Activated naive CD8-positive, alpha-beta T cell treated with anti-CD3 and anti-CD28 coated beads for 36 hours (primary cell): Measurements from ENCODE around the gene ZNF282. TPM values are rescaled to one million over a fixed set of nuclear protein-coding genes. Genes with fewer than 3 reads are reported as not detected.
A peak's percentile ranks its signal among the peaks of the same experiment; 100 is the strongest.
"Not testable (repeated sequence)": the region's sequence is repeated elsewhere in the genome, so short reads cannot be mapped to it uniquely, and the experiment has no call there.

Experiments
- DNase-seq: peaks from one replicate; pipeline ENCODE4 v3.0.0; 2021
- H3K27ac Mint-ChIP-seq: one replicate; pipeline ENCODE4 v1.8.0; 2022; ENCODE audit warnings: mild to moderate bottlenecking, moderate library complexity, mixed read lengths
- H3K27me3 Mint-ChIP-seq: one replicate; pipeline ENCODE4 v1.8.0; 2022; ENCODE audit warnings: mild to moderate bottlenecking, mixed read lengths
- H3K36me3 Mint-ChIP-seq: one replicate; pipeline ENCODE4 v1.8.0; 2021; ENCODE audit warnings: mild to moderate bottlenecking, mixed read lengths
- H3K4me1 Mint-ChIP-seq: one replicate; pipeline ENCODE4 v1.8.0; 2021; ENCODE audit warnings: mixed read lengths
- H3K4me3 Mint-ChIP-seq: one replicate; pipeline ENCODE4 v1.8.0; 2022; ENCODE audit warnings: mild to moderate bottlenecking, moderate library complexity, mixed read lengths
- H3K9me3 Mint-ChIP-seq: one replicate; pipeline ENCODE4 v1.8.0; 2022; ENCODE audit warnings: mixed read lengths
- total RNA-seq, 2 experiments: library from RNA; stranded (reverse); gene quantifications; one replicate each; pipeline ENCODE4 v1.2.3, GENCODE V29; 2021

Gene ZNF282
- total RNA-seq, 2 experiments from 2014 or later: 30.7 to 30.8 TPM

DNA sequence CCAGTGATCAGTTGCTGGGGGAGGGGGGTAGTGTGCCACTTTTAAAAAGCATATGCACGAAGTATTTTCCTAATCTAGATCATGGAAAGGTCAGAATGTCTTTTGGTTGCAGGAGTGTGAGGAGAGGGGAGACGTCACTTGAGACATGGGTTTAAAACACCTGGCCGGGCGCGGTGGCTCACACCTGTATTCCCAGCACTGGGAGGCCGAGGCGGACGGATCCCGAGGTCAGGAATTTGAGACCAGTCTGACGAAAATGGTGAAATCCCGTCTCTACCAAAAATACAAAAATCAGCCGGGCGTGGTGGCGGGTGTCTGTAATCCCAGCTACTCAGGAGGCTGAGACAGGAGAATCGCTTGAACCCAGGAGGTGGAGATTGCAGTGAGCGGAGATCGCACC is 31.0 kb downstream of the ZNF282 start:
- DNase-seq, H3K27me3 Mint-ChIP-seq: not testable (repeated sequence)

DNA sequence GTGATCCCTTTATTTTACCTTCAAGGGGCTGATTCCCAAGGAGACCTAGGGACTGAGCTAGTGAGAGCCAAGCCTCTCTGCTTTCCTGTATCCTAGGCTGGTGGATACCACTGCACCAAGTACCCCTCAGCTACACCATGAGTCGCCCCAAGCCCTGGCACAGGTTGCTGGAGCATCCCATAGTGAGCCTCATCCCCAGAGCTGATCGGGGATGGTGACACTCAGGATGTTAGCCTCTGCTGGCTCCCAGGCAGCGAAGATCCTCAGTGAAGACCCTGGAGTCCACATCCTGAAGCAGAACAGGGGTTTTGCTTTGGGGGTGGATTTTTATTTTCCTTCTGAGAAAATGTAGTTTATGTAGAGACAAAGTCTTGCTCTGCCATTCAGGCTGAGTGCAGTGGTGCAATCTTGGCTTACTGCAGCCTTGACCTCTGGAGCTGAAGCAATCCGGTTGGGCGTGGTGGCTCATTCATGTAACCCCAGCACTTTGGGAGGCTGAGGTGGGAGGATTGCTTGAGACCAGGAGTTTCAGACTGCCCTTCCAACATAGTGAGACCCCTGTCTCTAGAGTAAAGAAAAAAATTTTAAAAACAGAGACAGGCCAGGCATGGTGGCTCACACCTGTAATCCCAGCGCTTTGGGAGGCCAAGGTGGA is 31.6 kb downstream of the ZNF282 start:
- H3K4me3 Mint-ChIP-seq: no peak overlapping the region
- peaks cover 4% of the 10 kb centered on the region for H3K27me3 Mint-ChIP-seq
- H3K4me1 Mint-ChIP-seq: no peaks in the 10 kb centered on the region
- H3K27ac Mint-ChIP-seq: no peak overlapping the region
- H3K36me3 Mint-ChIP-seq: peaks cover 22% of the 10 kb centered on the region
- no peaks in the 10 kb centered on the region for H3K9me3 Mint-ChIP-seq
- DNase-seq: no peak

More for the DNA sequence above, 31.0 kb downstream of the ZNF282 start:
- H3K4me3 Mint-ChIP-seq, H3K4me1 Mint-ChIP-seq, H3K9me3 Mint-ChIP-seq, H3K27ac Mint-ChIP-seq: not testable (repeated sequence)
- peaks cover 27% of the 10 kb centered on the region for H3K36me3 Mint-ChIP-seq

DNA sequence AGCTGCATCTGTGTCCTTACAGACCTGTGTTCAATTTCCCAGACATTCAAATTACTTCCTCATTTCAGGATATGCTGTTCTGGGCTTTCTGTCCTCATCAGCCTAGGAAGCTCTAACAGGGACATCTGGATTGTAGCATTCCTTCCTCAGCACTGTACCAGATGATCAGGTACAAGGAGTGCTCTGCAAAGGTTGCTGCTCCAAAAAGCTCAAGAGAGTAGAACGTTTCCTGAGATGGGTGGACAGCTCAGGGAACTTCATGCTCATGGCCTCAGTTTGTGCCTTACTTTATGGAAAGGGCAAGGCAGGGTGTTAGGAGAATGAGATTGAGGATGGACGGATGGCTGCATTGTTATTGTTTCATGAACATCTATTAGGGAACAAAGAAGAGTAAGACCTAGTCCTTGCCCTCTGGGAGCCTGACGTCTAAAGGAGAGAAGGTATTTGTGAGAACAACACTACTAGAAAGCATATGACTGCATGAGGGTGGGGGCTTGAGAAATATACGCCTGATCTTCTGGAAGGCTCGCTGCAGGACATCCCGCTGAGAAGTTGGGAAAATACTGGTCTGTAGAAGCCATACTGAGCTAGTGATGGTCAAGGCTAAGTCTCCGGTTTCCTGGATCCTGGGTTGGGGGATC is 33.6 kb downstream of the ZNF282 start:
- H3K36me3 Mint-ChIP-seq: peaks cover 11% of the 10 kb centered on the region

DNA sequence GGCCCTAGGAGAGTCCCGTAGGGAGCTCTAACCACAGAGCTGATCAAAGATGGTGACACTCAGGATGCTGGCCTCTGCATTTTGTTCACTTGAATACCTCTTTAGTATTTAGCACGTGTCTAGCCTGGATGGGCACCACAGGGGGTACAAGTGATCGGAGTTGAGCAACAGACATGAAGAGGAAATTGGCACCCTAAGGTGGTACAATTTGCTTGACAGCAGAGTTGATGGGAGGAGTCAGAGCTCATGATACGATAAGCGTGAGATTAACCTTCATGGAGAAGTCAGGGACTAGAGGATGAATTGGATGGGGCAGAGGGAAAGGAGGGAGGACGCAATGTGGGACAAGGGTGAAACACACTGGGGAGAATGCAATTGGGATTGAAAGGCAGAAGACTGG is 34.2 kb downstream of the ZNF282 start:
- H3K9me3 Mint-ChIP-seq: no peaks in the 10 kb centered on the region
- H3K4me1 Mint-ChIP-seq: no peaks in the 10 kb centered on the region
- no peak overlapping the region for H3K4me3 Mint-ChIP-seq
- peaks cover 11% of the 10 kb centered on the region for H3K36me3 Mint-ChIP-seq
- H3K27ac Mint-ChIP-seq: no peak overlapping the region
- peaks cover 20% of the 10 kb centered on the region for H3K27me3 Mint-ChIP-seq
- DNase-seq: no peak

More for the DNA sequence above, 33.6 kb downstream of the ZNF282 start:
- Mint-ChIP-seq H3K4me1 (no peaks in the 10 kb centered on the region), H3K27me3 (peaks cover 17% of the 10 kb centered on the region), H3K27ac (no peak overlapping the region), H3K9me3 (no peaks in the 10 kb centered on the region), H3K4me3 (no peak overlapping the region)
- no peak for DNase-seq

DNA sequence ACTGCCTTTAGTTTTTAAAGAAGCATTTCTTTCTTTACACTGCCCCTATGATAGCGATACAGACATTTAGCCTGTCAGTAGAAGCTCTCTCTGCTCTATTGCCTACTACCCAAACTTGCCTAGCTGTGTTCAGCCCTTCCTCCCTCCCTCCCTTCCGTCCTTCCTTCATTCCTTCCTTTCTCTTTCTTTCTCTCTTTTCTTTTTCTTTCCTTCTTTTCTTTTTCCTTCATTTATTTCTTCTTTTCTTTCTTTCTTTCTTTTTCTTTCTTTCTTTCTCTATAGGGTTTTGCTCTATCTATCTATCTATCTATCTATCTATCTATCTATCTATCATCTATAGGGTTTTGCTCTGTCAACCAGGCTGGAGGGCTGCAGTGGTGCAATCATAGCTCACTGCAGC is 37.0 kb downstream of the ZNF282 start:
- H3K4me1 Mint-ChIP-seq: no peaks in the 10 kb centered on the region
- H3K9me3 Mint-ChIP-seq: no peaks in the 10 kb centered on the region
- no peak overlapping the region for H3K27ac Mint-ChIP-seq
- H3K27me3 Mint-ChIP-seq: peaks cover 20% of the 10 kb centered on the region
- DNase-seq: no peak
- H3K4me3 Mint-ChIP-seq: no peak overlapping the region
- no peaks in the 10 kb centered on the region for H3K36me3 Mint-ChIP-seq

DNA sequence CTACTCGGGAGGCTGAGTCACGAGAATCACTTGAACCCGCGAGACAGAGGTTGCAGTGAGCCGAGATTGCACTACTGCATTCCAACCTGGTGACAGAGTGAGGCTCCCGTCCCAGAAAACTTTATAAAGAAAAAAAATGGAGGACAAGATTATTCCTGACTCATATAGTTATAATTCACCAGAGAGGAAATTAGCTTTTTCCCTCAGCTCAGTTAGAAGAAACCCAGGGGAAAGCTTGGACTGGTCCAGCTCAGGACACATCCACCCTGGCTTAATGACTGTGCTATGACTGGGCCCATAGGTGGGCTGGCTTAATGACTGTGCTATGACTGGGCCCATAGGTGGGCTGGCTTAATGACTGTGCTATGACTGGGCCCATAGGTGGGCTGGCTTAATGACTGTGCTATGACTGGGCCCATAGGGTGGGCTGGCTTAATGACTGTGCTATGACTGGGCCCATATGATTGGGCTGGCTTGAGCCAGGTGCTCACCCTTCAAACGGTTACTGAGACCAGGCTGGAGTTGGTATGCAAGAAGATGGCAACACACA is 38.4 kb downstream of the ZNF282 start:
- peaks cover 20% of the 10 kb centered on the region for H3K27me3 Mint-ChIP-seq

DNA sequence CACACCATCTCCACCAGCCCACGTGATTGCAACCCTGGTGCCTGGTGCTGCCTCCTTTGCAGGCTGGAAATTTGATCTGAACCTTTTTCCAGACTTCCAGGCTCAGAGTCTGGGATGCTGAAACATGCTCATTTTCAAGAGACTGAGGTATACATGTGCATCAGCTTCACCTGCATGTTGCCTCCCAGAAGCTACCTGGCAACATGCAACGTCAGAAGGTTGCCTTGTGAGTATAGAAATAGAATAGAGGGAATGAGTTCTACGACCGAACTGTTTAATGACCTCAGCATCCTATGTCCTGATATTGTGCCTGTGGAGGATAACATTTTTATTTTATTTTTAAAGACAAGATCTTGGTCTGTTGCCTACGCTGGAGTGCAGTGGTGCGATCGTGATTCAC is 42.2 kb downstream of the ZNF282 start:
- peaks cover 12% of the 10 kb centered on the region for H3K27me3 Mint-ChIP-seq
- peaks cover 1% of the 10 kb centered on the region for H3K9me3 Mint-ChIP-seq
- peaks cover 5% of the 10 kb centered on the region for H3K36me3 Mint-ChIP-seq
- no peak overlapping the region for H3K4me3 Mint-ChIP-seq
- DNase-seq: no peak
- peaks cover 26% of the 10 kb centered on the region for H3K4me1 Mint-ChIP-seq
- no peak overlapping the region for H3K27ac Mint-ChIP-seq

More for the DNA sequence above, 38.4 kb downstream of the ZNF282 start:
- not testable (repeated sequence) for DNase-seq, H3K4me1 Mint-ChIP-seq, H3K4me3 Mint-ChIP-seq, H3K36me3 Mint-ChIP-seq, H3K9me3 Mint-ChIP-seq, H3K27ac Mint-ChIP-seq

DNA sequence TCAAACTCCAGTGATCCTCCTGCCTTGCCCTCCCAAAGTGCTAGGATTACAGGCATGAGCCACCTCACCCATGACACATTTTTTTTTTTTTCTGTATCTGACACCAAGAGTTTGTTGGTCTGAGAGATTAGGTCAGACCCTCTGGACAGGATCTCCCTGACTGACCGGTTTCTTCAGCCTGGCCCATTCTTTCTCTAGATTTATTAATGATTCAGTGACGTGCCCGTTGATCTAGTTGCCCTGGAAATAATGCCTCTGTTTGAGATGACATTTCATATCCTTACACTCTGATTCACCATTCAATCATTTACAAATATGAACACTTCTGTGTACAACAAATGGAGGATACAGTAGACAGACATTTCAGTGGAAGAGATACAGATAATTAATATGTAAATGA is 42.7 kb downstream of the ZNF282 start:
- H3K4me1 Mint-ChIP-seq: peaks cover 26% of the 10 kb centered on the region
- H3K4me3 Mint-ChIP-seq: no peak overlapping the region
- H3K27ac Mint-ChIP-seq: no peak overlapping the region
- H3K9me3 Mint-ChIP-seq: peaks cover 6% of the 10 kb centered on the region
- H3K27me3 Mint-ChIP-seq: peaks cover 9% of the 10 kb centered on the region
- DNase-seq: no peak
- H3K36me3 Mint-ChIP-seq: peaks cover 10% of the 10 kb centered on the region

DNA sequence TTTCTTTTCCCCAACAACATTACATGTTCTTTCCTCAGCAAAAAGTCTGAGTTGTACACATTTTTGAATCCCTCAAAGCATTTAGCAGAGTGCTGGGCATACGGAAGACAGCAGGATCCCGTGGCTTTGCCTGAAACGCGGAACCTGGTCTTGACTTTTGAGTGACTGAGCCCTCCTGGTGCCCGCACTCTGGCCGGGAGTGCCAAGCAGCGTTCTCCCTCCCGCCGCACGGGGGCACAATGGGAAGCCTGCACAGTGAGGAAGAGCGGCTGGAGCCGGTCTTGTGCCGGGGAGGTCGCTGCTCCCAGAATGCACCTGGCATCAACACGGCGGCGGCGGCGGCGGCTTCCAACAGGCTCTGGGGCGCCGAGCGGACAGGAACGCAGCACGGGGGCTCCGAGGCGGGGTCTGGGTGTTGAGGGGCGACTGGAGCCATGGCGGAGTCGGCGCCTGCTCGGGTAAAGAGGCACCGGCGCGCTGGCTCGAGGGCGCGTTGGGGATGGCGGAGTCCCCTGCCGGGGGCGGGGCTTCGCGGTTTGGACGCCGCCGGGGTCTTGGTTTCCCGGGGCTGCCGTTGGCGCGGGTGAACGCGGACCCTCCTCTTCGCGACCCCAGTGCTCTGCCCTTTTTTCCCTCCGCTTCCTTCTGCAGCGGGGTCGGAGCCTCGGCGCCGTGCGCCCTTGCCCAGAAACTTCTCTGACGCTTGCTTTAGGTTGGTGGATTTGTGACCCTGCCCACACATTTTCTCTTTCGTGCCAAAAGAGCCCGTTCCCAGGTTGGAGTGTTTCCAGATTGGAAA is 44.2 kb downstream of the ZNF282 start, which contains the start of gene ZNF212:
TSS of gene ZNF212 (plus strand) at position 307 of the 799 bp plus-strand sequence. CDS start at position 435, 128 bp downstream.
- Mint-ChIP-seq H3K4me3 (peak within 1 kb of the TSS; percentile 91), H3K36me3 (peaks cover 13% of the 10 kb centered on the region), H3K27ac (peak within 1 kb of the TSS; percentile 85), H3K9me3 (peaks cover 6% of the 10 kb centered on the region), H3K27me3 (no peaks in the 10 kb centered on the region), H3K4me1 (peaks cover 29% of the 10 kb centered on the region)
- DNase-seq: peak; percentile 92

DNA sequence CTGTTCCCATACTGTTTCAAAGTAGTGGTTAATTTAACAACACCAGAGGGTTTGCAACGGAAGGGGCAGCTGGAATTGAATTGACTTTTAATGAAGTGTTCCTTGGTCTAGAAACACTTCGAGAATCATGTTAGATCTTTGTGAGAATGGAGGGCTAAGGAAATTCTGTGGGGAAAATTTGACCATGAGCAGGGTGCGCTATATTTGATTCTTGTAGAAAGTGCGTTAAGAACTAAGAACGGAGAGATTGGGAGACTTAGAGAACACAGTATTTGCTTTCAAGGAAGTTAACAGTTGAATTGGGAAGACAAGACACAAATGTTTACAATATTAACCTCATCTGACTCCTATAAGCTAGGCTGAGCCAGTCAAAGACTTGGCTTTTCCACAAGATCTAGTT is 45.3 kb downstream of the ZNF282 start:
- peaks cover 6% of the 10 kb centered on the region for H3K9me3 Mint-ChIP-seq
- H3K4me1 Mint-ChIP-seq: peaks cover 39% of the 10 kb centered on the region
- H3K27ac Mint-ChIP-seq: peak overlapping the region; percentile 38
- peaks cover 16% of the 10 kb centered on the region for H3K36me3 Mint-ChIP-seq
- H3K4me3 Mint-ChIP-seq: peak overlapping the region; percentile 91
- no peaks in the 10 kb centered on the region for H3K27me3 Mint-ChIP-seq
- DNase-seq: no peak

DNA sequence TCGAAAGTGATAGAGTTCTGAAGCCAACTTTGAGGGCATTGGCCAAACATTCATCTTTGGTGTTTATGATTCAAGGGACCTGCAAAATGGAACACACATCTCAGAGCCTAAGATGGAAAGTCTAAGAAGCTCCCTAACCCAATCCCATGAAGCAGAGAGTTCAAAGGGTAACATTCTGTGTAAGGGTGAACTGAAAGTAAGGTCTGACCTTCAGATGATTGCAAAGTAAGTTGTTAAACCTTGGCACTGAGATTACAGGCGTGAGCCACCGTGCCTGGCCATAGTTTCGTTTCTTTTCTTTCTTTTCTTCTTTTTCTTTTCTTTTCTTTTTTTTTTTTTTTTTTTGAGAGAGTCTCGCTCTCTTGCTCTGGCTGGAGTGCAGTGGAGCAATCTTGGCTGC is 46.4 kb downstream of the ZNF282 start:
- peaks cover 44% of the 10 kb centered on the region for H3K4me1 Mint-ChIP-seq
- no peak for DNase-seq

DNA sequence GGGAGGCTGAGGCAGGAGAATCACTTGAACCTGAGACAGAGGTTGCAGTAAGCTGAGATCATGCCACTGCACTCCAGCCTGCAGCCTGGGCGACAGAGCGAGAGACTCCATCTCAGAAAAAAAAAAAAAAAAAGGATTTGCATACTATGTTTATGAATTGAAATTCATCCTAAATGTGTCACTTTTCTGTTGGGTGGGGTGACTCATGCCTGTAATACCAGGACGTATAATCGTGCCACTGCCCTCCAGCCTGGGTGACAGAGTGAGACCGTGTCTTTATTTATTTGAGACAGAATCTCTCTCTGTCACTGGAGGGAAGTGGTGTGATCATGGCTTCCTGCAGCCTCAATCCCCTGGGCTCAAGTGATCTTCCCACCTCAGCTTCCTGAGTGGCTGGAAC is 49.9 kb downstream of the ZNF282 start:
- Mint-ChIP-seq H3K27ac (peak overlapping the region; percentile 76), H3K36me3 (peaks cover 20% of the 10 kb centered on the region), H3K4me1 (peaks cover 53% of the 10 kb centered on the region), H3K27me3 (no peaks in the 10 kb centered on the region), H3K9me3 (peaks cover 6% of the 10 kb centered on the region), H3K4me3 (no peak overlapping the region)
- DNase-seq: peak; percentile 42

More for the DNA sequence above, 46.4 kb downstream of the ZNF282 start:
- Mint-ChIP-seq H3K27ac (no peak overlapping the region), H3K9me3 (peaks cover 6% of the 10 kb centered on the region), H3K27me3 (no peaks in the 10 kb centered on the region), H3K36me3 (peaks cover 16% of the 10 kb centered on the region), H3K4me3 (no peak overlapping the region)

DNA sequence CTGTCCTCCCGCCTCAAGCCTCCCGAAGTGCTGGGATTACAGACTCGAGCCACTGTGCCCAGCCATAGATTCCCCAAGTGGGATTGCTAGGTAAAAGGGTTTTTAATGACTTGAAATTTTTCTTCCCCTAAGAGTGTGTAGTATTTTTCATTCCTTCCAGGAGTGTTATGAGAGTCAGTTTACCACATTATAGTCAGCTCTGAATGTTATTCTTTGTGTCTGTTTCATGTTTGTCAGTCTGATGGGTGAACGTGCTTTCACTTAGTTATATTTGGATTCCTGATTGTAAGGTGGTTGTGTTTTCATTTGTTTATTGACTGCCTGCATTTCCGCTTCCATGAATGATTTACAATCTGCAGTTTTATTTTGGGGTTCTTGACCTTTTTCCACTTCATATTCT is 50.4 kb downstream of the ZNF282 start:
- no peak for DNase-seq
- H3K9me3 Mint-ChIP-seq: peaks cover 6% of the 10 kb centered on the region
- H3K4me1 Mint-ChIP-seq: peaks cover 51% of the 10 kb centered on the region
- no peaks in the 10 kb centered on the region for H3K27me3 Mint-ChIP-seq
- H3K27ac Mint-ChIP-seq: peak overlapping the region; percentile 76
- no peak overlapping the region for H3K4me3 Mint-ChIP-seq
- H3K36me3 Mint-ChIP-seq: peaks cover 22% of the 10 kb centered on the region

DNA sequence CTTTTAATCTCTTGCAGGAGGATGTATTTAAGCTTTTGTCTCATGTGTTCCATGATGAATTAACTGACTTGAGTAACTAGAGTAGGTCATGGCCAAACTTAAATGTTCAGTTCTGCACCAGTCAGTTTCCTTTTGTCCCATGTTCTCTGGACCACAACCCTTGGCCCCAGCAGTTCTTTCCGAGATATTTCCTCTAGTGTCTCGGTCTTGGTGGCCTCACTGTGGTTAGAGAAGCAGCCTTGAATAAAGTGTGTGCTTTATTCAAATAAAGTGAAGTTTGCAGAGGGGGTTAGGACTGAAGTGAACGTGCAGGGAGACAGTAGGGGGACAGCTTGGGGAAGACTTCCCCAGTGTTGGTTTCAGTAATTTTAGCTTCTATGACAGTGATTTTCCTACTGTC is 53.4 kb downstream of the ZNF282 start:
- Mint-ChIP-seq H3K36me3 (peaks cover 10% of the 10 kb centered on the region), H3K27ac (peak overlapping the region; percentile 96), H3K9me3 (no peaks in the 10 kb centered on the region), H3K4me3 (peak overlapping the region; percentile 52), H3K27me3 (no peaks in the 10 kb centered on the region), H3K4me1 (peaks cover 42% of the 10 kb centered on the region)
- peak; percentile 44 for DNase-seq

DNA sequence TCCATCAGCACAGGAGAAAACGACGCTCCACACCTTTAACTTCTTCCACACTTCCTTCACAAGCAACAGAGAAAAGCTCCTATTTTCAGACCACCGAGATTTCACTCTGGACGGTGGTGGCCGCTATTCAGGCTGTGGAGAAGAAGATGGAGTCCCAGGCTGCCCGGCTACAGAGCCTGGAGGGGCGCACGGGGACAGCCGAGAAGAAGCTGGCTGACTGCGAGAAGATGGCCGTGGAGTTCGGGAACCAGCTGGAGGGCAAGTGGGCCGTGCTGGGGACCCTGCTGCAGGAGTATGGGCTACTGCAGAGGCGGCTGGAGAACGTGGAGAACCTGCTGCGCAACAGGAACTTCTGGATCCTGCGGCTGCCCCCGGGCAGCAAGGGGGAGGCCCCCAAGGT is 54.8 kb downstream of the ZNF282 start:
- H3K4me3 Mint-ChIP-seq, DNase-seq, H3K9me3 Mint-ChIP-seq, H3K27me3 Mint-ChIP-seq, H3K36me3 Mint-ChIP-seq: not testable (repeated sequence)
- Mint-ChIP-seq H3K27ac (peak overlapping the region; percentile 56), H3K4me1 (peaks cover 34% of the 10 kb centered on the region)
